ENCODE data around the gene PPY. TPM values are rescaled to one million over a fixed set of nuclear protein-coding genes. Genes with fewer than 3 reads are reported as not detected.
A peak's percentile ranks its signal among the peaks of the same experiment; 100 is the strongest.

PPY gene
- total RNA-seq, 1 experiment from 2014 or later, result not detected

- H2BK5ac ChIP-seq (ENCODE audit: insufficient read length, low read length), result no peak overlapping the region
- no peak overlapping the region; the same call in 1 of the 2 replicates for H2BK15ac ChIP-seq (ENCODE audit: low read depth, low read length)
- Mint-ChIP-seq H3K9me3 (no peaks in the 10 kb centered on the region), H3K27me3 (ENCODE audit: low read depth) (peaks cover 21% of the 10 kb centered on the region), H3K27ac (peak overlapping the region in 1 of 3 experiments; percentile 38; a peak in 1 of 7 replicates), H3K4me1 (peaks cover 11 to 20% of the 10 kb centered on the region in 2 experiments), H3K36me3 (ENCODE audit: insufficient read depth in 1 of 3, low read depth in 3 of 3) (no peaks in the 10 kb centered on the region; a peak in 1 of 7 replicates), H3K4me3 (no peak overlapping the region)
- no peak overlapping the region for H3K23ac ChIP-seq (ENCODE audit: insufficient read length, low read depth, low read length)
- no CpG with 5 or more reads among the region's 12 CpGs for WGBS (ENCODE audit: extremely low coverage, insufficient read length, low lambda C conversion rate)
- H3K27me3 ChIP-seq (ENCODE audit: insufficient read depth, low read length), result peaks cover 2% of the 10 kb centered on the region; the same call in 1 of the 2 replicates
- no peak overlapping the region for H3K4me2 ChIP-seq (ENCODE audit: insufficient read depth, insufficient read length, low read length)
- no peak overlapping the region for H2AFZ ChIP-seq (ENCODE audit: low read length)
- H2BK20ac ChIP-seq (ENCODE audit: low read depth, low read length, poor library complexity, severe bottlenecking), result no peak overlapping the region
- H3K9me3 ChIP-seq (ENCODE audit: control insufficient read depth, low read depth, low read length), result no peaks in the 10 kb centered on the region
- no peak overlapping the region for H3K9ac ChIP-seq (ENCODE audit: extremely low read depth, insufficient read length, low read length)
- H3K56ac ChIP-seq (ENCODE audit: insufficient read length, low read depth, low read length), result no peak overlapping the region
- 0 out of 2 replicates have a peak overlapping the region, but pooled peaks have one; percentile 20 for H3K14ac ChIP-seq (ENCODE audit: insufficient read depth, low read length)
- H4K8ac ChIP-seq (replicated peaks; ENCODE audit: insufficient read length, low read depth, low read length), result no peak overlapping the region
- H2AK5ac ChIP-seq (ENCODE audit: insufficient read length, low read length), result no peak overlapping the region
- no peaks in the 10 kb centered on the region for H4K20me1 ChIP-seq (ENCODE audit: control insufficient read depth, insufficient read depth, insufficient read length)
- DNase-seq, result no peak
- H3K18ac ChIP-seq (ENCODE audit: insufficient read length, low read depth, low read length), result no peak overlapping the region
- no peaks in the 10 kb centered on the region; the same call in 1 of the 2 replicates for H3K4me1 ChIP-seq (ENCODE audit: insufficient read depth, low read length)
- no peak overlapping the region for H2BK120ac ChIP-seq (ENCODE audit: low read depth, low read length, poor library complexity, severe bottlenecking)
- TF ChIP-seq CTCF (conservative IDR thresholded peaks at IDR 0.05), result no peak
- no peaks in the 10 kb centered on the region for H3K79me2 ChIP-seq (ENCODE audit: insufficient read depth, low read length)
- H3K4ac ChIP-seq (ENCODE audit: low read depth, low read length), result no peak overlapping the region
- H4K5ac ChIP-seq (ENCODE audit: insufficient read length, low read depth, low read length), result peak overlapping the region; percentile 42
- H2BK12ac ChIP-seq (ENCODE audit: insufficient read length, low read depth, low read length), result no peak overlapping the region
- H3K23me2 ChIP-seq (ENCODE audit: insufficient read length, low read depth, low read length, poor library complexity, severe bottlenecking), result peaks cover 5% of the 10 kb centered on the region
- no peak overlapping the region for H3K27ac ChIP-seq (ENCODE audit: insufficient read length, low read depth, low read length)
- no peak overlapping the region for H4K91ac ChIP-seq (ENCODE audit: insufficient read length, low read depth, low read length)
- H3T11ph ChIP-seq (ENCODE audit: low read length), result no peak overlapping the region
- H3K79me1 ChIP-seq (ENCODE audit: insufficient read depth, low read depth, low read length, poor library complexity, severe bottlenecking), result no peaks in the 10 kb centered on the region
These were observed 45.1 kb upstream of the PPY start for GRCh38 chr17:43987131-43988021.

All from H9 (cell line).